ENCODE results near the gene PARM1.

Gene PARM1, protein sequence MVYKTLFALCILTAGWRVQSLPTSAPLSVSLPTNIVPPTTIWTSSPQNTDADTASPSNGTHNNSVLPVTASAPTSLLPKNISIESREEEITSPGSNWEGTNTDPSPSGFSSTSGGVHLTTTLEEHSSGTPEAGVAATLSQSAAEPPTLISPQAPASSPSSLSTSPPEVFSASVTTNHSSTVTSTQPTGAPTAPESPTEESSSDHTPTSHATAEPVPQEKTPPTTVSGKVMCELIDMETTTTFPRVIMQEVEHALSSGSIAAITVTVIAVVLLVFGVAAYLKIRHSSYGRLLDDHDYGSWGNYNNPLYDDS

DNA sequence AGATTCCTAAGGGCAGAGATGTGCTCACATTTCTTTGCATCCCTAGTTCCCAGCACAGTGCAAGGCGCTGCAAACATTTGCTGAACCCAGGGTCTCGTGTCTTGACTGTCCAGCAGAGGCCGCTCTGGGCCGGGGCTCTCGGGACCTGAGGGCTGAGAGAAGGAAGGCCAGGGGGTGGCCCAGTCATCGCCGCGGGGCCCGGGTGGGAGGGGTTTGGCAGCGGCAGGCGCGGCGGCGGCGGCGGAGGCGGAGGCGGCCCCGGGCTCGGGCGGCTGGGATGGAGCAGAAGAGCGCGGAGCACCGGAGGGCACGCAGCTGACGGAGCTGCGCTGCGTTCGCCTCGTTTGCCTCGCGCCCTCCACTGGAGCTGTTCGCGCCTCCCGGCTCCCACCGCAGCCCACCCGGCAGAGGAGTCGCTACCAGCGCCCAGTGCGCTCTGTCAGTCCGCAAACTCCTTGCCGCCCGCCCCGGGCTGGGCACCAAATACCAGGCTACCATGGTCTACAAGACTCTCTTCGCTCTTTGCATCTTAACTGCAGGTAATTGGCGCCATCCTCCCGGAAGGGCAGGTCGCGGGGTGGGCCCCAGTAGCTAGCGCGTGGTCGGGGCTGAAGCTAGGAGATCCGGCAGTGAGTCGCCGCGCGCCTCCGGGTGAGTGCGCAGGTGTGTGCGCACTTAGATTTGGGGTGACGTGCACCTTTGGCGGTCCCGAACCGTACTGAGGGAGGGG, at the start of gene PARM1:
PARM1 (plus strand) TSS at position 285 of the 730 bp plus-strand sequence; CDS start at position 497, 212 bp downstream.
- DNase-seq: peak; percentile 85

DNA sequence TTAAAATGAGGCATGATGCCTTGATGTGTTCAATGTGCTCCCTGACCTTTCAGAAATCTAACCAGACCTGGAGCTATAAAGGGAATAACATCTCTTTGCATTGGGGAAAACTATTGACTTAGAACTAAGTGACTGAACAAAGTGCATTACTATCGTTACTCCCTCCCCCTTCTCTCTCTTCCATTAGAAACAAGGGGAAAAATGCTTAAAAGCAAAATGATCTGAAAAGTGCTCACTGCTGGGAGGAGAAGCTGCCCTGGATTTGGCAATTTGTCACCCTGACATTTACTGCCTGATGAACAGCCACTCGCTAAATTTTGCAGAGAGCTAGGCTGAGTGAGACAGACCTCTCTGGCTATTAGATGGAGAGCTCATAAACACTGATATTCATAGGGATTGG, 48.6 kb upstream of the PARM1 start:
- no peak for DNase-seq

DNA sequence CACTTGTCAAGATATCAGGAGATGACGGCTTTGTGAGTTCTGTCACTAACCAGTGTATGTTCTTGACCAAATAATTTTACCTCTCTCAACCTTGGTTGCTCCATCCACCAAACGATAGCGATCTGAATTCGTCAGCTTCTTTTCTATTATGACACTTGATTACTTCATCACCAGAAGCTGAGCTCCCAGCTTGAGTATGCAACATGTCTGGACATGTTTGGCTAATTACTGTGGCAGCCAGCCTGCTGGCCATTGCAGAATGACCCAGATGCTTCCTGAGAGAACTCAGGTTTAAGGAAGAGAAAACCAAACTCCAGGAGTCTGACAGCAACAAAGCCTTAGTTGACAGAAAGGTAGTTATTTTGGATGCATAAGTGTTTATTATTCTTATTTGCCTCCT, 46.4 kb upstream of the PARM1 start:
- DNase-seq: no peak

DNA sequence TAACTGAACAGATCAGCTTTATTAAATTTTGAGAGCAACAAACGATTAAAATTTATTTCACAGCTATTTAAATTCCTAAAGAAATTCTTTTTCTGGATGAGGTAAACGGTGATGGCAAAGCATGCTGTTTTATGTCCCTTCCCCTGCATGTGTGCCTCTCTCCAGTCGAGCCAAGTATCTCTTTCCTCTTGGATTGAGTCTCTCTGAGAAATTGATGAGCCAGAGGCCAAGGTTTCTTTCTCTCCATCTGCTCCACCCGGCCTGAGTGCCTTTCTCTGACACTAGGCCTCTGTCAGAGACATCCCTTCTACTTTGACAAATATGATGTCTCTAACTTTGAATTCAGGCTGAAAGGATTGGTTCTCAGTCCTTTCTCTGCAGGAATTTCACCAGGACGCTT, 42.6 kb upstream of the PARM1 start:
- DNase-seq: no peak

DNA sequence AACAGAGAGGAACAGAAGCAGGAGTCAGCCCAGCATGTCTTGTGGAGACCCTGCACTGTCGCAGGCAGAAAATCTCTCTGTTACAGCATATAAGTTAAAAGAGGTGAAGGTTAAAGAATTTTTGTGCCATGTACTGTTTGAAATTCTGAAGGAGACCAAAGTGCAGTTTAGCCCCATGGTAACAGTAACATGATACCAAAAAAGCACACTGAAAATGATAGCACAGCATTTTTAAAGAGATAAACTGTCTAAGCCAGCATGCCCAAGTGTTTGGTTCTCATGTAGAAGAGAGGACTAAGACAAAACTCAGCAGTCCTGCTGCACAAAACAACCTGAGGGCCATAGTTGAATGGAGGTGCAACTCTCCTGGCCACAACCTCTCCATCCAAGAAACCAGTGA, 41.9 kb upstream of the PARM1 start:
- DNase-seq: no peak

DNA sequence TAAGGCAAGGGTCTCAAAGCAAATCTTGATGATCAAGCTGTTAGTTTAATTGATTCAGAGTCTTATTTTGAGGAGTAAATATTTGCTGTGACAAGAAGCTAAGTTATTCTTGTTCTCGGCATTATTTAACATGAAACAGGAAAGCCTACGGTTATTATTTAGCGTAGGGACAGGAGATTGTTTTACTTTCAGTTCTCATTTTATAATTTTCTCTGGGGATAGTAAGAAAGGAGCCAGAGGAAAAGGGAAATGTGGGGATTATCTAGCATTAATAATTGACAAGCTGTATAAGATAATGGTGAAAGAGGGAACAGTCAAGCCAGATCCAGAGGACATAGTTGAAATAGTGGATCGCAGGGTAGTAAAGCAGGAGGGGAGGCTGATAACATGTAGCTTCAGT, 39.7 kb upstream of the PARM1 start:
- DNase-seq: peak; percentile 3

DNA sequence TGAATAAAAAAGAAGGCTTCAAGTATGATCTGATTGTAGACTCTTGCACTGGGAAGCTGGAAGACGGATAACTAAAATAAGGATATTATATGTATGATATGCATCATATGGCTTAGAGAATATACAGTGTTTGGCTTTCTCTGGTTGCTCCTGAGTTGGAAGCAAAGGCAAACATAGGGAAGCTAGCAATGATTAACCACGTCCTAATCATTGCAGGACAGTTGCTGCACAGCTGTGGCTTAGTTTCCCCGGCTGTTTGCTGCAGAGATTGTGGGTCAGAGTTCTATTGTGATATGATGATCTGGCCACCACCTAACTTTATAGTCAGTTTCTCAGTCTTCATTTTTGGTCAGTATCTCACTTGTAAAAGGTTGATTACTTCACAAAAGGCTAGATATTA, 36.3 kb upstream of the PARM1 start:
- DNase-seq: no peak

DNA sequence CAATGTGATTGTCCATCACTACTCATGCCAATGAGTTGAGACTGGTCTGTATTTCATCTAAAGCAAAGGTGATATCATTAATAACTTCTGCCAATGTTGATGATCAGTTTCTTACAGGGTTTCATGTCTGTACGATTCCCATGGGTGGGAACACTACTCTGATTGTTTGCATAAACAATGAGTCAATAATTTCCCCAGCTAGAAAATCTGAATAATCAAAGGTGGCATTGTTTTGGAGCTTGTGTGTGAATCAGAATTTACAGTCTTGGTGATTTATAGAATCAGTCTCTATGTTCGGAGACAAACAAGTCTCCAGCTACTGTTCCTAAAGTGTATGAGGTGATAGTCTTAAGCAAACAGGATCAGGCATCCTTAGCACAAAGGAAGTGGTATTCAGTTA, 35.5 kb upstream of the PARM1 start:
- DNase-seq: no peak

DNA sequence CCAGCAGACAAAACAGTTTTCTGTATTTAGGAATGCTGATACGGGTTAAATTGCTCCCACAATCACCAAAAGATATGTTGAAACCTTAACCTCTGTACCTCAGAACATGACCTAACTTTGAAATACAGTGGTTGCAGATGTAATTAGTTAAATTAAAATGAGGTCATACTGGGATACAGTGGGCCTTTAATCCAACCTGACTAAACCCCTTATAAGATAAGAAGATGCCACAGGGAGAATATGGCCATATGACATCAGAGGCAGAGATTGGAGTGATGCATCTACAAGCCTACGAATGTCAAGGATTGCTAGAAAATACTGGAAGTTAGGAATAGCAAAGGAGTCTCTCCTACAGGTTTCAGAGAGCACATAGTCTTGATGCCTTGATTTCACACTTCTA, 32.1 kb upstream of the PARM1 start:
- no peak for DNase-seq

DNA sequence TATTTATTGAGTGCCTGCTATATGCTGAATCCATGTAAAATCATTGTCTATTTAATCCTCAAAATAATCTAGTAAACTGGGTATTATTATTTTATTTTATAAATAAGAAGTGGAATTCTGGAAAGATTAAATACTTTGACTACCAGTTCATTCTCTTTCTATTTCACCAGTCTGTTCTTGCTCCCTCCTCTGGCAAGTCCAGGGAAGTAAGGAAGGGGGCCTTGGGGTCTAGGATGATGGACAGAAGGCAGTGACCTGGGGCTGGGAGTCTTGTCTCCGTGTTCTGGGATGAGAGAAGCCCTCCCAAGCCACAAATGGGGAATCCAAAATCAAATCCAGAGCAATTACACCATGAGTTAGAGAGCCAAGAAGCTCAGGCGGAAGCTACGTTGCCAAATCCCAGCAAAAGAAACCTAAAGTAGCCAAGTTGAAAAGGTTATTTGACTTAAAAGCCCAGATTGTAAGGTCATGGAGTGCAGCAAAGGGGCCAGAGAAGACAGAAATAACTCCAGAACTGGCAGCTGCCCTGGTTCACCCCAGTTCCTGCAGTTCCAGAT, 28.3 kb upstream of the PARM1 start:
- no peak for DNase-seq

DNA sequence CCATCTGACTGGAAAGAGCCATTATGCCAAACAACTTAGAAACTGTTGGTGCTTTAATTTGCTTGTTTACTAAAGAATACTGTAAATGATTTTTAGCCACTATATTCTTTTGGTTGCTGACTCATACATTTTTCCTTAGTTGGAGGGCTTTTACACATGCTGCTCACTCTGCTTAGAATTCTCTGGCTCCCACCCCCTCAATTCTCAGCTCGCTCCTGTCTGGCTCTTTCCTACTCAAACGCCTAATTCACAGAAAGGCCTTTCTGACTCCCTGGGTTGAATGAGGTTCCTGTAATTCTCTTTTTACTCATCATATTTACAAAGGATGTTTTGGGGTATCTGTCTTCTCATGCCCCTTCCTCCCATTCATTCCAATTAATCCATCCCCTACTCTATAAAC, 26.1 kb upstream of the PARM1 start:
- no peak for DNase-seq

DNA sequence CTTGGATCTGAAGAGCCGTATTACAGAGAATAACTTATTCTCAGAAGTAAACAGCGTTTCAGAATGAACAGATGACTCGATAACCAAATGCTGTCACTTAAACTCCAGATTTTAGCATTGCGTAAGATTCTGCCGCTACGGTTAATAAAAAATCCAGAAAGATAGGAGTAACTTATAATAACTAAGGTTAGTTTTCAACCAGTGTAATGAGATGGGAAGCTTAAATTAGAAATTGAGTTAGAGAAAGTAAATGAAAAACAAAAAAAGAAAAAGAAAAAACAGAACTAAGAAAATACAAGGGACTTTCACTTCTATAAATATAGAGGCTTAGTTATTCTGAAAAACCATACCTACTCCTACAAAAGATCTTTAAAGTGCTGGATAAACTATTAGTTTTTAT, 13.1 kb upstream of the PARM1 start:
- no peak for DNase-seq

DNA sequence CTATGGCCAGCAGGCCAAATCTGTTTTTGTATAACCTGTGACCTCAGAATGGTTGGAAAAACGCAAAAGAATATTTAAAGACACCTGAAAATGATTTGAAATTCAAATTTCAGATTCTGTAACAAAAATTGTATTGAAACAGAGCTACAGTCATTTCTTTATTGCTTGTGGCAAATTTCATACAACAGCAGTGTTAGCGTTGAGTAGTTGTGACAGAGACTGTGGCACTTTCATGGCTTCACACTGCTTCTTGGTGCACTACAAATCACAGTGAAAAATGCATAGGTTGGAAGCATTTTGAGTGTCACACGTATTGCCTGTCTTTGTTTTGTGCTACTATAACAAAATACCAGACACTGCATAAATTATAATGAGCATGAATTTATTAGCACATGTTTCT, 12.2 kb upstream of the PARM1 start:
- no peak for DNase-seq

DNA sequence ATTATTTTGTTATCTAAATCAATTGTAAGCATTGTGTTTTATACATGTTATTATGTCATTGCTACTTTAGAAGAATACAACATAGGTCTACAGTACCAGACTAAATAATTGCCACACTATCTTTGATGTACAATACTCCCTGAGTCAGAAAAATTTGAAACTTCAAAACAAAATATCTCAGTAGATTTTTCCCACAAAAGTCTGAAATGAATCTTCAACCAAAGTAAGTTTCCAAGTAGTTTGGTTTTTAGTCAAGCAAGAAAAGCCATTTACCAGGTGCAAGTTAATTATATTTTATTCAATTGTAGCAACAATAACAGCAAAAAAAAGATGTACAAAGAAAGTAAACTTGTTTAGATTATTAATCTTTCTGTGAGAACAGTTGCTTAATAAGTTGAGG, 11.4 kb upstream of the PARM1 start:
- DNase-seq: no peak

DNA sequence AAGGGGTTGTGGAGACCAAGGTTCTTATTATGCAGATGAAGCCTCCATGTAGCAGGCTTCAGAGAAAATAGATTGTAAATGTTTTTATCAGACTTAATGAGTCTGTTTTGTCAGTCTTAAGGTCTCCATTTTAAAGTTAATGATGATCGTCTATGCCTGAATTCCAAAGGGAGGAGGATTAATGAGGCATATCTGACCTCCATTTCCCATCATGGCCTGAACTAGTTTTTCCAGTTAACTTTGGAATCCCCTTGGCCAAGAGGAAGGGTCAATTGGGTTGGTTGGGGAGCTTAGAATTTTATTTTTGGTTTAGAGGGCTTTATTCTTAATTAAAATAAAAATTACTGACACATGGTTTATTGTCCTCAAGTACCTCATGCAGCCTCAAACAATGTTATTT, 6.9 kb upstream of the PARM1 start:
- DNase-seq: no peak

DNA sequence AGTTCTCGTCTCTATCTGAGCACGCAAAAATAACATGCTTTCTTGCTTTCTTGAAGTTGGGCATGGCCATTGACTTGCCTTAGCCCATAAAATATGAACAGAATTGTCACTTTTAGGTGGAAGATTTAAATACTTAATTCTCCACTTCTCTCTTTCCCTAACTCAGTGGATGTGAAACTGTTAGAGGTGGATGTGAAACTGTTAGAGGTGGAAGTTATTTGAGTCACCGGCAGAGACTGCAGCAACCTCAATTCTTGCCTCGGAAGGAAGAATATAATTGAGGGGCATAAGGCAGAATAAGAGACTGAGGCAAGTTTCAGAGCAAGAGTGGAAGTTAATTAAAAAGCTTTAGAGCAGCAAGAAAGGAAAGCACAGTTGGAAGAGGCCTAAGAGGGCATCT, 2.8 kb upstream of the PARM1 start:
- peak; percentile 13 for DNase-seq

DNA sequence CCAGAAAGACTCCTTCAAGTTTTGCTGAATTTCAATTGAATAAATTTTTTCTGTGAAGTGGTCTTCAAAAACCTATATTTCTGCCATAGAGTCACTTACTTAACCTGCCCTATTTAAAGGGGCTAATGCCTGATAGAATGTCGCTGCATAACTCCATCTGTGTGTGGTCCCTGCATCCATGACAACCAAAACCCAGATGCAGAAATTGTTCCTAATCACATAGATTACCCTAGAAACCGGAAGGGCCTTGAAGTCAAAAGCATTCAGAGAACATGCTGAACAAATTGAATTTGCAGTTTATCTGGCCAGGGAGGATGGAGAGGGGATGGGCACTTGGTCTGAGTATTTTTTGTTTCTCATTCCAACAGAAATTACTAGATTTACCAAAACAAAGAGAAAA, 1.5 kb upstream of the PARM1 start:
- no peak for DNase-seq

DNA sequence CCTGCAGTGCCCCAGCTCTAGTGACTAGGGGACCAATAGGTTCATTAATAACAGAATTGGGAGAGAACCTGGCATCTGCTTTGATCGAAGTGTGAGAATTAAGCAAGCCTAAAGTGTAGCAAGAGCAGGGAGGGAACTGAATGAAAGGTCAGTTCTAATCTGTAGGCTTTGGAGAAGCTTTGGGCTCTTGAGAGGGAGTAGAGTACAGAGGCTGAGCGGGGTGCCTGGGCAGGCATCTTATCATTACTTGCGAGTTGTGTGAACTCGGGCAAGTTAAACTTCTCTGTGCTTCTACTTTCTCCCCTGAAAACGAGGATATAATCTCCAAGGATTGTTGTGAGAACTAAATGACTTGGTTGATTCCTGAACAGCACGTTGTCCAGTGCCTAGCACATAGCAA, 906 bp upstream of the PARM1 start:
- DNase-seq: no peak

DNA sequence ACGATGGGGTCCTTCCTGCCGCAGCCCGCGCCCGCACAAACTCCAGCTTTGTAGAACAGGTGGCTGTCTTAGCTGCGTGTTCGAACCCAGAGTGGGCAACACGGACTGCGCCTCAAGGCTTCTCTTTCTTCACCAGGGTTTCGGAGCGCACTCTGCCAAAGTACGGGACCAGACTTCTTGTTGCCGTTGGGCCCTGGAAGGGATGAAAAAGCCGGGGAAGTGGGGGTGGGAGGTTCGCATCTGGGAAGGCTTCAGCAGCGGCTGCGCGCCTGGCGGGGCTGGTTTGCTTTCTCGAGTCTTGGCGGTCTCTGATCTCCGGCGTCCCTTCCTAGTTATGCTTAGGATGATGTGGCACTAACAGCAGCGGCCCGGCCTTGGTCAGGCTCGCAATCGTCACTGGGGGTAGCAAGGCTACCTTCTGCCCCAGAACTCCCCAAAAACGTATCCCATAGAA, 673 bp downstream of the PARM1 start:
- peak; percentile 3 for DNase-seq

DNA sequence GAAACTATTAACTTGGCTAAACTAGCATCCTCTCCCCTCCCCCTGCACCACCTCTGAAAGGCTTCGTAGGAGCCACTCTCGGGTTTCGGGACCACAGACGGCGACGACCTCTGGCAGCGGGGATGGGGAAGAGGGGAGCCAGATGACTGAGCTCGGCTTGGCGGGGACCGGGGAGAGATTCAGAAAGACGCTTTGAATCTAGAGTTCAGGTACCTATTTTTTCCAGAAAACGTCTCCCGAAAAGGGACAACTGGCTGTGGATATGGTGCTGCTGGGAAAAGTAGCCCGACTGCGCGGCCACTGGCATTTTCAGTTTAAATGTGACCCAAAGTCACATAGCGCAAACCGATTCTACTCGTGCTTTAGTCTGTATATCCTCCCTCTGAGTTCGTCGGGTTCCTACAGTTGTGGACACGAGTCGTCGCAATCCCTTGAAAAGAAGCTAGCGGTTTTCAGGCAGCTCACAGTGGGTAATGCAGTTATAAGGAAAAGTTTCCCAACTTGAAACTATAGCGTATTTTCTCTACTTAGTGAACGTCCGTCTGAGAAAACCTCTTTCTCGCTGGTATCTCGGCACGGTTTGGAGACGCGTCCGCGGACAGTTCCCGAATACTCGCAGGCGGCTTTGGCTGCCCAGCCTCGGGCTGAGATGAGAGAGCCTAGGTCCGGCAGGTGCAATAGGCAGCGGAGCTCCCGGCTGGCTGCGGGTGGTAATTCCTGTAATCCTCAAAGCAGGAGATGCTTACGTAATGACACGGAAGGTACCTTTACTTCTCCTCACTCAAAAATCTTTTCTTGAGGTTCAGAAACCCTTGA, 1.3 kb downstream of the PARM1 start:
- DNase-seq: peak; percentile 1

DNA sequence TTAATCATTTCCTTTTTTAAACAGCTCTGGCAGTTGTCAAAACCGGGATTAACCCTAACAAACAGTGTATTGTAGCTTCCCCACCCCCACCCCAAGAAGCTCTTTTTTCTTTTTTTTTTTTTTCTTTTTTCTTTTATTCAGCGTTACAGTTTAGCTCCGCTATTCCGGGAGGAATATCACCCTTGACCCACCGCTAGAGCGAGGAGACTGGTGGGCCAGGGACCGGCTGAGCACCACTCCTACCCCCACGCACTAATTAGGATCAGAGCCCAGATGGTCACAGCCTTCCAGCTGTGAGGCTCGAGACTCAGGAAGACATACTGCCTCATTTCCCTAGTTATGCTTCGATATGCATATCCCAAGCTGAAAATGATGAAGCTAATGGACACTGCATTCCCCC, 2.0 kb downstream of the PARM1 start:
- no peak for DNase-seq

DNA sequence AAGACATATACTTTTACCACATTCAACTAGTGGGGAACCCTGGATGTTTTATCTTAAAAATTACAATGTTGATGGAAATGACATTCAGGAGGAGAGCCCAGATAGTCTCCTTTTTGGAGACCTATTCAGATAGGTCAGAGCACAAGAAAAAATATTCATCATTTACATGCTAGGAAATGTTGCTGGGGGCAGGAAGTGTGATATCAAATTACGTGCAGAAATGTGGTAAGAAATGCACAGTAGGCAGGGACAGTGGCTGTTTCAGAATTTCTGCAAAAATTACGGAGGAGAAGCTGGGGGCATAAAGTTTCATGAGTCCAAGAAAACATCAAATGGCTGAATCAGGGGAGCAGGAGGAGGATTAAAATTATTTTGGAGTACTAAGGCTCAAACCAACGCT, 8.2 kb downstream of the PARM1 start:
- DNase-seq: no peak

DNA sequence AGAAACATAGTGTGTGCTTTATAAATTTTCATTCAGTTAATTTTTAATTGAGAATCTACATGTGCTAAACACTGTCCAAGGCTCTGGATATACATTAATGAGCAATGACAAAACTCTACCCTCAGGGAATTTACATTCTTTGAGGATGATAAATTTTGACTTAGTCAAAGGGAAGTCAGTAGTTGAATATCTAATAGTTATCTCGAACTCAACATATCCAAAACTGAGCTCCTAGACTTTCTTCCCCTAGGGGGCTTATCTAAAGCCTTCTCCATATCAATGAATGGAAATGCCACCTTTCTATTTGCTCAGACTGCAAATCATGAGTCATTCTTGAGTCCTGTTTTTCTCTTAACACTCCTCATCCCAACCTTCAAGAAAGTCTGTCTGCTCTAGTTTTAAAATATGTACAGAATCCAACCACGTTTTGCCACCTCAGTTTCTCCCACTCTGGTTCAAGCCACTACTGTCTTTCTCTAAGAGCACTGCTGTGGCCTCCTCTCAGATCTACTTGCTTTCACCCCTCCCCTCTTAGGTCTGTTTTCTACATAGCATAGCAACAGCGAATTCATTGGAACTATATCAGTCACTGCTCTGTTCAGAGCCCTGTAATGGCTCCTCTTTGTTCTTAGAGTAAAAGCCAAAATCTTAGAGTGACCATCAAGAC, 9.5 kb downstream of the PARM1 start:
- DNase-seq: no peak
